AG09309 (cell line): ENCODE results near the gene AGRP.

Experiments
- DNase-seq: peaks from one replicate; pipeline ENCODE4 v3.0.0-alpha.2; 2010; ENCODE audit warnings: low read depth
- H3K4me3 ChIP-seq: 2 replicates; pipeline ENCODE4 v1.5.1; 2011; ENCODE audit warnings: mild to moderate bottlenecking, low read depth, low read length, moderate library complexity; ENCODE audit not compliant: control insufficient read depth
- CTCF ChIP-seq: IDR thresholded peaks from 2 replicates; pipeline ENCODE4 v1.5.1; 2011; ENCODE audit warnings: mild to moderate bottlenecking, low read depth, low read length, inconsistent platforms; ENCODE audit not compliant: insufficient read depth, control insufficient read depth; ENCODE audit errors: missing control alignments

AGRP gene

GRCh38 chr16:67441907-67442306 is 41.4 kb downstream of the AGRP start:
- TF ChIP-seq CTCF = no peak
- no peak for DNase-seq
- no peak overlapping the region for H3K4me3 ChIP-seq

GRCh38 chr16:67441271-67441753 is 42.0 kb downstream of the AGRP start:
- H3K4me3 ChIP-seq = no peak overlapping the region
- DNase-seq = no peak
- no peak for TF ChIP-seq CTCF

GRCh38 chr16:67438824-67439393 is 44.4 kb downstream of the AGRP start:
- H3K4me3 ChIP-seq = no peak overlapping the region
- no peak for DNase-seq
- no peak for TF ChIP-seq CTCF

- DNase-seq = no peak
- no peak for TF ChIP-seq CTCF
- no peak overlapping the region for H3K4me3 ChIP-seq
Observed at GRCh38 chr16:67438098-67438791, 45.1 kb downstream of the AGRP start.

- TF ChIP-seq CTCF = no peak
- no peak for DNase-seq
- H3K4me3 ChIP-seq = no peak overlapping the region
Observed at GRCh38 chr16:67437513-67437912, 45.8 kb downstream of the AGRP start.

- DNase-seq = no peak
- H3K4me3 ChIP-seq = no peak overlapping the region
- no peak for TF ChIP-seq CTCF
Observed at GRCh38 chr16:67436640-67437193, 46.6 kb downstream of the AGRP start.
